ENCODE measurements around the gene AARSD1.

DNA sequence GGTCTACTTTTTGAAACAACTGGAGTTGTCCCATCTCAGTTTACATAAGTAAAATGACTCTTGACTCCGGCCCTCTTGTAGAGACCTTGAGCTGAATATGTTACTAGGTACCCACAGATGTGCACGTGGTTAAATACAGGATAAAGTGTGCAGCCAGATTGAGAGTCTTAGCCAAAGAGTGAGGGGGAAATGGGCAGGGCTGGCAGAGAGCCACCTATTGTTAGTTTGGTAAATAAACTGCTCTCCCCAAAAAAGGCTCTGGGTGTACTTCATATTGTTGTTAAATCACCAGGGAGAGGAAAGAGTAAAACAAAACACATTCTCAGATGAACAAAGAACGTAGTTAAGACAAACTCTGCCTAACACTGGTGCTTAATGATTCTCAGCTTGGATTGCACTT is 43.3 kb downstream of the AARSD1 start:
- TF ChIP-seq SP1 (IDR thresholded peaks at IDR 0.05) (no peak), SUZ12 (IDR thresholded peaks at IDR 0.05) (no peak), ELF4 (IDR thresholded peaks at IDR 0.05) (no peak), BHLHE40 (IDR thresholded peaks at IDR 0.05; ENCODE audit: borderline replicate concordance) (no peak), L3MBTL2 (conservative IDR thresholded peaks at IDR 0.05) (no peak), FOXK2 (IDR thresholded peaks at IDR 0.05) (no peak), FOXM1 (IDR thresholded peaks at IDR 0.05; ENCODE audit: borderline replicate concordance) (no peak), NFRKB (IDR thresholded peaks at IDR 0.05) (no peak)
